HG03064 (cell line): ENCODE results near the gene SALL4.
"Not testable (repeated sequence)": the region's sequence is repeated elsewhere in the genome, so short reads cannot be mapped to it uniquely, and the experiment has no call there.

Experiments used
- ATAC-seq: cut with Tn5 transposase; IDR thresholded peaks from one replicate; pipeline ENCODE4 v1.9.1; 2021; ENCODE audit warnings: low read depth; ENCODE audit not compliant: unreplicated experiment

Gene SALL4

GRCh38 chr20:51767867-51768758 is 34.2 kb downstream of the SALL4 start, which contains the start of gene ATP9A:
ATP9A (minus strand) TSS chr20:51768390; CDS start chr20:51768369, 21 bp downstream.
- ATAC-seq, result no peak

GRCh38 chr20:51766994-51767866 is 35.1 kb downstream of the SALL4 start:
- no peak for ATAC-seq

GRCh38 chr20:51765381-51765780 is 36.9 kb downstream of the SALL4 start:
- ATAC-seq, result not testable (repeated sequence)

- ATAC-seq, result no peak
Observed at GRCh38 chr20:51763965-51764602, 38.2 kb downstream of the SALL4 start.

GRCh38 chr20:51760905-51761546 is 41.3 kb downstream of the SALL4 start:
- no peak for ATAC-seq

- no peak for ATAC-seq
Observed at GRCh38 chr20:51759769-51760510, 42.4 kb downstream of the SALL4 start.

GRCh38 chr20:51758978-51759544 is 43.3 kb downstream of the SALL4 start:
- no peak for ATAC-seq

GRCh38 chr20:51757226-51757625 is 45.1 kb downstream of the SALL4 start:
- ATAC-seq, result no peak

GRCh38 chr20:51756653-51757052 is 45.7 kb downstream of the SALL4 start:
- peak; percentile 84 for ATAC-seq

GRCh38 chr20:51753220-51753619 is 49.1 kb downstream of the SALL4 start:
- not testable (repeated sequence) for ATAC-seq

- no peak for ATAC-seq
Observed at GRCh38 chr20:51752343-51752951, 49.9 kb downstream of the SALL4 start.

- ATAC-seq, result no peak
Observed at GRCh38 chr20:51750770-51751388, 51.4 kb downstream of the SALL4 start.

GRCh38 chr20:51750037-51750769 is 52.1 kb downstream of the SALL4 start:
- no peak for ATAC-seq

- no peak for ATAC-seq
Observed at GRCh38 chr20:51749674-51750036, 52.7 kb downstream of the SALL4 start.

GRCh38 chr20:51747182-51747911 is 55.0 kb downstream of the SALL4 start:
- no peak for ATAC-seq

- no peak for ATAC-seq
Observed at GRCh38 chr20:51745804-51746203, 56.5 kb downstream of the SALL4 start.

- no peak for ATAC-seq
Observed at GRCh38 chr20:51740838-51741237, 61.5 kb downstream of the SALL4 start.
